Measurements from ENCODE around the gene TIAM1.

Gene TIAM1

GRCh38 chr21:31111093-31111492 lies 233.0 kb downstream of the TIAM1 start:
- H3K9ac ChIP-seq (ENCODE audit: low read depth in 1 of 2, low read length in 2 of 2), result no peak overlapping the region
- H3K27me3 ChIP-seq (ENCODE audit: control insufficient read depth in 2 of 2, insufficient read depth in 2 of 2, low read length in 2 of 2), result no peaks in the 10 kb centered on the region
- no peaks in the 10 kb centered on the region for H3K4me1 ChIP-seq (ENCODE audit: control insufficient read depth in 2 of 2, insufficient read depth in 2 of 2, low read length in 2 of 2)
- H3K4me3 ChIP-seq (ENCODE audit: low read length in 2 of 2), result no peak overlapping the region
- H3K9me3 ChIP-seq (ENCODE audit: control insufficient read depth in 2 of 2, low read length in 2 of 2), result no peaks in the 10 kb centered on the region
- H3K36me3 ChIP-seq (ENCODE audit: control insufficient read depth in 2 of 2, insufficient read depth in 2 of 2, low read length in 2 of 2), result no peaks in the 10 kb centered on the region
- H3K27ac ChIP-seq (ENCODE audit: low read depth in 2 of 2, low read length in 2 of 2), result no peak overlapping the region

GRCh38 chr21:31110430-31110829 lies 233.6 kb downstream of the TIAM1 start:
- Histone ChIP-seq H3K9ac (ENCODE audit: low read depth in 1 of 2, low read length in 2 of 2) (no peak overlapping the region), H3K27ac (ENCODE audit: low read depth in 2 of 2, low read length in 2 of 2) (no peak overlapping the region), H3K4me1 (ENCODE audit: control insufficient read depth in 2 of 2, insufficient read depth in 2 of 2, low read length in 2 of 2) (no peaks in the 10 kb centered on the region), H3K36me3 (ENCODE audit: control insufficient read depth in 2 of 2, insufficient read depth in 2 of 2, low read length in 2 of 2) (no peaks in the 10 kb centered on the region), H3K27me3 (ENCODE audit: control insufficient read depth in 2 of 2, insufficient read depth in 2 of 2, low read length in 2 of 2) (no peaks in the 10 kb centered on the region), H3K9me3 (ENCODE audit: control insufficient read depth in 2 of 2, low read length in 2 of 2) (no peaks in the 10 kb centered on the region), H3K4me3 (ENCODE audit: low read length in 2 of 2) (no peak overlapping the region)

GRCh38 chr21:31107871-31108270 lies 236.2 kb downstream of the TIAM1 start:
- no peaks in the 10 kb centered on the region for H3K4me1 ChIP-seq (ENCODE audit: control insufficient read depth in 2 of 2, insufficient read depth in 2 of 2, low read length in 2 of 2)
- no peak overlapping the region for H3K4me3 ChIP-seq (ENCODE audit: low read length in 2 of 2)
- H3K27me3 ChIP-seq (ENCODE audit: control insufficient read depth in 2 of 2, insufficient read depth in 2 of 2, low read length in 2 of 2), result no peaks in the 10 kb centered on the region
- H3K27ac ChIP-seq (ENCODE audit: low read depth in 2 of 2, low read length in 2 of 2), result no peak overlapping the region
- H3K9me3 ChIP-seq (ENCODE audit: control insufficient read depth in 2 of 2, low read length in 2 of 2), result no peaks in the 10 kb centered on the region
- H3K36me3 ChIP-seq (ENCODE audit: control insufficient read depth in 2 of 2, insufficient read depth in 2 of 2, low read length in 2 of 2), result no peaks in the 10 kb centered on the region
- H3K9ac ChIP-seq (ENCODE audit: low read depth in 1 of 2, low read length in 2 of 2), result no peak overlapping the region

- no peaks in the 10 kb centered on the region for H3K9me3 ChIP-seq (ENCODE audit: control insufficient read depth in 2 of 2, low read length in 2 of 2)
- H3K27ac ChIP-seq (ENCODE audit: low read depth in 2 of 2, low read length in 2 of 2), result peak overlapping the region in 1 of 2 donors; percentile 32
- H3K4me1 ChIP-seq (ENCODE audit: control insufficient read depth in 2 of 2, insufficient read depth in 2 of 2, low read length in 2 of 2), result no peaks in the 10 kb centered on the region
- H3K27me3 ChIP-seq (ENCODE audit: control insufficient read depth in 2 of 2, insufficient read depth in 2 of 2, low read length in 2 of 2), result no peaks in the 10 kb centered on the region
- no peaks in the 10 kb centered on the region for H3K36me3 ChIP-seq (ENCODE audit: control insufficient read depth in 2 of 2, insufficient read depth in 2 of 2, low read length in 2 of 2)
- no peak overlapping the region for H3K9ac ChIP-seq (ENCODE audit: low read depth in 1 of 2, low read length in 2 of 2)
- no peak overlapping the region for H3K4me3 ChIP-seq (ENCODE audit: low read length in 2 of 2)
Measured at GRCh38 chr21:31107176-31107785, 236.8 kb downstream of the TIAM1 start.

GRCh38 chr21:31103571-31104265 lies 240.3 kb downstream of the TIAM1 start:
- H3K27me3 ChIP-seq (ENCODE audit: control insufficient read depth in 2 of 2, insufficient read depth in 2 of 2, low read length in 2 of 2), result no peaks in the 10 kb centered on the region
- H3K4me3 ChIP-seq (ENCODE audit: low read length in 2 of 2), result no peak overlapping the region
- no peaks in the 10 kb centered on the region for H3K36me3 ChIP-seq (ENCODE audit: control insufficient read depth in 2 of 2, insufficient read depth in 2 of 2, low read length in 2 of 2)
- H3K9ac ChIP-seq (ENCODE audit: low read depth in 1 of 2, low read length in 2 of 2), result no peak overlapping the region
- no peak overlapping the region for H3K27ac ChIP-seq (ENCODE audit: low read depth in 2 of 2, low read length in 2 of 2)
- no peaks in the 10 kb centered on the region for H3K9me3 ChIP-seq (ENCODE audit: control insufficient read depth in 2 of 2, low read length in 2 of 2)
- no peaks in the 10 kb centered on the region for H3K4me1 ChIP-seq (ENCODE audit: control insufficient read depth in 2 of 2, insufficient read depth in 2 of 2, low read length in 2 of 2)

GRCh38 chr21:31103163-31103562 lies 240.9 kb downstream of the TIAM1 start:
- Histone ChIP-seq H3K4me3 (ENCODE audit: low read length in 2 of 2) (no peak overlapping the region), H3K9me3 (ENCODE audit: control insufficient read depth in 2 of 2, low read length in 2 of 2) (no peaks in the 10 kb centered on the region), H3K4me1 (ENCODE audit: control insufficient read depth in 2 of 2, insufficient read depth in 2 of 2, low read length in 2 of 2) (peaks cover 0 to 2% of the 10 kb centered on the region in 2 donors), H3K9ac (ENCODE audit: low read depth in 1 of 2, low read length in 2 of 2) (no peak overlapping the region), H3K36me3 (ENCODE audit: control insufficient read depth in 2 of 2, insufficient read depth in 2 of 2, low read length in 2 of 2) (no peaks in the 10 kb centered on the region), H3K27ac (ENCODE audit: low read depth in 2 of 2, low read length in 2 of 2) (no peak overlapping the region), H3K27me3 (ENCODE audit: control insufficient read depth in 2 of 2, insufficient read depth in 2 of 2, low read length in 2 of 2) (no peaks in the 10 kb centered on the region)

GRCh38 chr21:31099122-31099521 lies 244.9 kb downstream of the TIAM1 start:
- no peaks in the 10 kb centered on the region for H3K9me3 ChIP-seq (ENCODE audit: control insufficient read depth in 2 of 2, low read length in 2 of 2)
- no peak overlapping the region for H3K4me3 ChIP-seq (ENCODE audit: low read length in 2 of 2)
- no peaks in the 10 kb centered on the region for H3K36me3 ChIP-seq (ENCODE audit: control insufficient read depth in 2 of 2, insufficient read depth in 2 of 2, low read length in 2 of 2)
- H3K9ac ChIP-seq (ENCODE audit: low read depth in 1 of 2, low read length in 2 of 2), result no peak overlapping the region
- no peaks in the 10 kb centered on the region for H3K27me3 ChIP-seq (ENCODE audit: control insufficient read depth in 2 of 2, insufficient read depth in 2 of 2, low read length in 2 of 2)
- H3K27ac ChIP-seq (ENCODE audit: low read depth in 2 of 2, low read length in 2 of 2), result no peak overlapping the region
- H3K4me1 ChIP-seq (ENCODE audit: control insufficient read depth in 2 of 2, insufficient read depth in 2 of 2, low read length in 2 of 2), result peaks cover 0 to 2% of the 10 kb centered on the region in 2 donors

- no peaks in the 10 kb centered on the region for H3K27me3 ChIP-seq (ENCODE audit: control insufficient read depth in 2 of 2, insufficient read depth in 2 of 2, low read length in 2 of 2)
- no peak overlapping the region for H3K4me3 ChIP-seq (ENCODE audit: low read length in 2 of 2)
- no peaks in the 10 kb centered on the region for H3K36me3 ChIP-seq (ENCODE audit: control insufficient read depth in 2 of 2, insufficient read depth in 2 of 2, low read length in 2 of 2)
- H3K4me1 ChIP-seq (ENCODE audit: control insufficient read depth in 2 of 2, insufficient read depth in 2 of 2, low read length in 2 of 2), result peaks cover 0 to 2% of the 10 kb centered on the region in 2 donors
- no peak overlapping the region for H3K27ac ChIP-seq (ENCODE audit: low read depth in 2 of 2, low read length in 2 of 2)
- no peak overlapping the region for H3K9ac ChIP-seq (ENCODE audit: low read depth in 1 of 2, low read length in 2 of 2)
- no peaks in the 10 kb centered on the region for H3K9me3 ChIP-seq (ENCODE audit: control insufficient read depth in 2 of 2, low read length in 2 of 2)
Measured at GRCh38 chr21:31098576-31099005, 245.5 kb downstream of the TIAM1 start.

- H3K4me1 ChIP-seq (ENCODE audit: control insufficient read depth in 2 of 2, insufficient read depth in 2 of 2, low read length in 2 of 2), result no peaks in the 10 kb centered on the region
- no peak overlapping the region for H3K9ac ChIP-seq (ENCODE audit: low read depth in 1 of 2, low read length in 2 of 2)
- no peaks in the 10 kb centered on the region for H3K9me3 ChIP-seq (ENCODE audit: control insufficient read depth in 2 of 2, low read length in 2 of 2)
Measured at GRCh38 chr21:31092832-31093625, 251.0 kb downstream of the TIAM1 start.

GRCh38 chr21:31090376-31090775 lies 253.7 kb downstream of the TIAM1 start:
- Histone ChIP-seq H3K27me3 (ENCODE audit: control insufficient read depth in 2 of 2, insufficient read depth in 2 of 2, low read length in 2 of 2) (no peaks in the 10 kb centered on the region), H3K4me3 (ENCODE audit: low read length in 2 of 2) (no peak overlapping the region), H3K36me3 (ENCODE audit: control insufficient read depth in 2 of 2, insufficient read depth in 2 of 2, low read length in 2 of 2) (no peaks in the 10 kb centered on the region), H3K9me3 (ENCODE audit: control insufficient read depth in 2 of 2, low read length in 2 of 2) (no peaks in the 10 kb centered on the region), H3K27ac (ENCODE audit: low read depth in 2 of 2, low read length in 2 of 2) (no peak overlapping the region), H3K9ac (ENCODE audit: low read depth in 1 of 2, low read length in 2 of 2) (no peak overlapping the region), H3K4me1 (ENCODE audit: control insufficient read depth in 2 of 2, insufficient read depth in 2 of 2, low read length in 2 of 2) (no peaks in the 10 kb centered on the region)

More at GRCh38 chr21:31092832-31093625, 251.0 kb downstream of the TIAM1 start:
- Histone ChIP-seq H3K4me3 (ENCODE audit: low read length in 2 of 2) (no peak overlapping the region), H3K27me3 (ENCODE audit: control insufficient read depth in 2 of 2, insufficient read depth in 2 of 2, low read length in 2 of 2) (no peaks in the 10 kb centered on the region), H3K36me3 (ENCODE audit: control insufficient read depth in 2 of 2, insufficient read depth in 2 of 2, low read length in 2 of 2) (no peaks in the 10 kb centered on the region), H3K27ac (ENCODE audit: low read depth in 2 of 2, low read length in 2 of 2) (no peak overlapping the region)
